Measurements from ENCODE around the gene OR6C75.

DNA sequence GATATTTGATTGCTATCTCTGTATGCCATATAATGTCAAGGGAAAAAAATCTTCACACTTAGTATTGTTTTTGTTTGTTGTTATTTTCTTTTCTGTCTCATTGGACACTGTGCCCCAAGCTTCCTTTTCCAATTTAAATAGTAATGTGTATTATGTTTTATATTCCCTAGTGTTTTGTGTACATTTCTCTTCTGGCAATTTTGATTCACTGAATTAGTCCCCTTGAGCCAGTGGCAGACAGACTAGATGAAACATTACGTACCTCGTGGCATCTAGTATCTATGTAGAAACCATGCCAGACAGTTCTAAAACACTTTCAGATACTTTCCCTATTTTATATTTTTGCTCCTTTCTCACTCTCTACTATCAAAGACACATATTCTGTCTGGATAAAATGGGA is 48.7 kb upstream of the OR6C75 start, which contains the start of gene OR6C1:
- TF ChIP-seq REST (IDR thresholded peaks at IDR 0.05; ENCODE audit: insufficient read depth in 1 of 2, low read depth in 2 of 2, low read length in 2 of 2) (no peak), POLR2AphosphoS5 (IDR thresholded peaks at IDR 0.05; ENCODE audit: low read depth, low read length) (no peak), TAF1 (IDR thresholded peaks at IDR 0.05; ENCODE audit: borderline replicate concordance, insufficient read depth, low read length) (no peak), SIN3A (IDR thresholded peaks at IDR 0.05; ENCODE audit: borderline replicate concordance, insufficient read depth, low read length) (no peak)

All from PFSK-1 (cell line).